Neural progenitor cell (in vitro differentiated cells): ENCODE data around the gene COL6A5. TPM values are rescaled to one million over a fixed set of nuclear protein-coding genes. Genes with fewer than 3 reads are reported as not detected.

Source experiments
- DNase-seq: peaks from one replicate; pipeline ENCODE4 v3.0.0-alpha.2; 2016; ENCODE audit warnings: low spot score
- H2AFZ ChIP-seq: fragments of 200-600 bp; sonication (generic); replicated peaks from 2 replicates; pipeline ENCODE4 v1.6.1; 2016; ENCODE audit warnings: antibody characterized with exemption
- H3F3A ChIP-seq: fragments of 200-600 bp; sonication (generic); 2 replicates; pipeline ENCODE4 v1.6.1; 2016; ENCODE audit warnings: antibody characterized with exemption, low read depth
- H3K27ac ChIP-seq: fragments of 200-600 bp; sonication (generic); 2 replicates; pipeline ENCODE4 v1.5.1; 2016; ENCODE audit warnings: mild to moderate bottlenecking
- H3K27me3 ChIP-seq: fragments of 200-600 bp; sonication (generic); 2 replicates; pipeline ENCODE4 v1.6.1; 2016; ENCODE audit warnings: mild to moderate bottlenecking, moderate library complexity
- H3K36me3 ChIP-seq: fragments of 200-600 bp; sonication (generic); 2 replicates; pipeline ENCODE4 v1.5.1; 2016
- H3K4me1 ChIP-seq: fragments of 200-600 bp; sonication (generic); 2 replicates; pipeline ENCODE4 v1.6.1; 2016; ENCODE audit warnings: mixed run types
- H3K4me2 ChIP-seq: fragments of 200-600 bp; sonication (generic); 2 replicates; pipeline ENCODE4 v1.6.1; 2016
- H3K4me3 ChIP-seq: fragments of 200-600 bp; sonication (generic); 2 replicates; pipeline ENCODE4 v1.5.1; 2016
- H3K79me2 ChIP-seq: fragments of 200-600 bp; sonication (generic); 2 replicates; pipeline ENCODE4 v1.6.1; 2016; ENCODE audit warnings: low read depth
- H3K9ac ChIP-seq: fragments of 200-600 bp; sonication (generic); 2 replicates; pipeline ENCODE4 v1.6.1; 2016
- H3K9me3 ChIP-seq: fragments of 200-600 bp; sonication (generic); 2 replicates; pipeline ENCODE4 v1.5.1; 2016; ENCODE audit warnings: low read depth
- H4K20me1 ChIP-seq: fragments of 200-600 bp; sonication (generic); 2 replicates; pipeline ENCODE4 v1.6.1; 2016; ENCODE audit warnings: low read depth
- H3K27ac Mint-ChIP-seq: 3 replicates; pipeline ENCODE4 v1.8.0; 2021; ENCODE audit warnings: mixed read lengths
- H3K27me3 Mint-ChIP-seq: 2 replicates; pipeline ENCODE4 v1.8.0; 2022; ENCODE audit warnings: low read depth, mild to moderate bottlenecking, inconsistent platforms, moderate library complexity, mixed read lengths; ENCODE audit not compliant: insufficient read depth
- H3K36me3 Mint-ChIP-seq: 3 replicates; pipeline ENCODE4 v1.8.0; 2021; ENCODE audit warnings: mixed read lengths
- H3K4me1 Mint-ChIP-seq: 3 replicates; pipeline ENCODE4 v1.8.0; 2021; ENCODE audit warnings: mixed read lengths
- H3K4me3 Mint-ChIP-seq: 3 replicates; pipeline ENCODE4 v1.8.0; 2021; ENCODE audit warnings: mild to moderate bottlenecking, moderate library complexity, mixed read lengths
- H3K9me3 Mint-ChIP-seq: 3 replicates; pipeline ENCODE4 v1.8.0; 2020; ENCODE audit warnings: mixed read lengths
- EZH2 ChIP-seq: fragments of 200-600 bp; sonication (generic); IDR thresholded peaks from 2 replicates; pipeline ENCODE4 v1.6.1; 2017; ENCODE audit warnings: antibody characterized with exemption, mild to moderate bottlenecking, moderate library complexity
- EZH2phosphoT487 ChIP-seq: fragments of 200-600 bp; sonication (generic); IDR thresholded peaks from 2 replicates; pipeline ENCODE4 v1.6.1; 2017; ENCODE audit warnings: antibody characterized with exemption
- total RNA-seq: library from RNA; depleted of rRNA; stranded (reverse); fragments of >200 nt; gene quantifications from 2 replicates; pipeline ENCODE4 v1.2.3, GENCODE V29; 2015; ENCODE audit warnings: low replicate concordance
- TF ChIP-seq, protein P1 (sequence below): fragments of 200-600 bp; sonication (generic); IDR thresholded peaks from 2 replicates; pipeline ENCODE4 v1.5.1; 2017; ENCODE audit warnings: antibody characterized with exemption, mild to moderate bottlenecking

The COL6A5 gene
- total RNA-seq, 1 donor from 2014 or later, result not detected

DNA sequence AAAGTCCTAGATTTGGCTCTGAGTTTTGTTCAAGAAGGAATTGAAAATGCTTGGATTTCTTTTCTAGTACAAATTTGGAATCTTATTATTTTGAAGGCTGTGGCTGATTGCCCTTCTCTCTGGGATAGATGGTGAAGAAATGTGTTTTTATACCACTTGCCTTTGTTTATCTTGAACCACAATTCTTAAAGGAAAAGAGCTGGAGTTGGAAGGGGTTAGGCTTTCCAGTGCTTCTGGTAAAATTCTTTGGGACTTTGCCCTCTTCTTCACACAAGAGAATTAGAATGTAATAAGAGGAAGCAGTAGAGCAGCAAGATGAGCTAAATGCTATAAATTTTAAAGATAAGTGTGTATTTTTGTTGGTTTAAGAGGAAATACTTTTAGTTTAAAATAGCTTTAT, 65.8 kb downstream of the COL6A5 start:
- Histone ChIP-seq H3K9ac (no peak overlapping the region), H3K4me1 (peaks cover 28% of the 10 kb centered on the region), H3K79me2 (no peaks in the 10 kb centered on the region), H3K36me3 (no peaks in the 10 kb centered on the region), H3K9me3 (no peaks in the 10 kb centered on the region), H2AFZ (no peak overlapping the region), H3F3A (no peaks in the 10 kb centered on the region), H3K4me2 (no peak overlapping the region), H3K4me3 (no peak overlapping the region), H3K27ac (no peak overlapping the region), H4K20me1 (no peaks in the 10 kb centered on the region), H3K27me3 (no peaks in the 10 kb centered on the region)
- DNase-seq, result no peak
- H3K36me3 Mint-ChIP-seq, result peaks cover 4% of the 10 kb centered on the region
- peaks cover 23% of the 10 kb centered on the region for H3K9me3 Mint-ChIP-seq
- H3K4me1 Mint-ChIP-seq, result peaks cover 11% of the 10 kb centered on the region
- H3K4me3 Mint-ChIP-seq, result no peak overlapping the region
- H3K27ac Mint-ChIP-seq, result no peak overlapping the region
- TF ChIP-seq EZH2 (no peak), EZH2phosphoT487 (no peak)
- TF ChIP-seq, protein P1, sequence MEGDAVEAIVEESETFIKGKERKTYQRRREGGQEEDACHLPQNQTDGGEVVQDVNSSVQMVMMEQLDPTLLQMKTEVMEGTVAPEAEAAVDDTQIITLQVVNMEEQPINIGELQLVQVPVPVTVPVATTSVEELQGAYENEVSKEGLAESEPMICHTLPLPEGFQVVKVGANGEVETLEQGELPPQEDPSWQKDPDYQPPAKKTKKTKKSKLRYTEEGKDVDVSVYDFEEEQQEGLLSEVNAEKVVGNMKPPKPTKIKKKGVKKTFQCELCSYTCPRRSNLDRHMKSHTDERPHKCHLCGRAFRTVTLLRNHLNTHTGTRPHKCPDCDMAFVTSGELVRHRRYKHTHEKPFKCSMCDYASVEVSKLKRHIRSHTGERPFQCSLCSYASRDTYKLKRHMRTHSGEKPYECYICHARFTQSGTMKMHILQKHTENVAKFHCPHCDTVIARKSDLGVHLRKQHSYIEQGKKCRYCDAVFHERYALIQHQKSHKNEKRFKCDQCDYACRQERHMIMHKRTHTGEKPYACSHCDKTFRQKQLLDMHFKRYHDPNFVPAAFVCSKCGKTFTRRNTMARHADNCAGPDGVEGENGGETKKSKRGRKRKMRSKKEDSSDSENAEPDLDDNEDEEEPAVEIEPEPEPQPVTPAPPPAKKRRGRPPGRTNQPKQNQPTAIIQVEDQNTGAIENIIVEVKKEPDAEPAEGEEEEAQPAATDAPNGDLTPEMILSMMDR, result no peak
- H3K27me3 Mint-ChIP-seq, result peaks cover 9% of the 10 kb centered on the region

DNA sequence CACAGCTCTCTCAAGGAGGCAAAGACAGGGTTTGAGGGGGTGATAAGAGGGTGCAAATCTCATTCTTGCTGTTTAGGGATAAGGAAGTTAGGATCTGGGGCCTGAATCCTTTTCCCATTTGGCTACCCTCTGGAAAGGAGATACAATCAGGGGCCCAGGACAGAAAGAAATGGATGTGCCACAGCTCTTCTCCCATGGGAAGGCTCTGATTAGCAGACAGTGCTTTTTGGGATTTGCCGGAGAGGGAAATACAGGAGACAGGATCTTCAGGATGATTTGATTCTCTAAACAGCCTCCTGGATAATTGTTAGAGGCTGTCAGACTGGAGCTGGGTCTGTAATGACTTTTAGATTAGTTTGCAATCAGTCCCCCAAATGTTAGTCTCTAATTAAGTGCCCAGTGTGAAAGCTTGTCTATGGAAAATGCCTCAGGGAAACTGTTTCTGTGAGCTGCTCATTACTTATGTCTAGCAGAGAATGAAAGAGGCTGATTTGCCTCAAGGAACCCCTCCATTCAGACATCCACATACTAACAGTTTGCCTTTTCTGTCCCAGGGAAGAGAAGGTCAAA, 67.6 kb downstream of the COL6A5 start:
- H3K4me1 ChIP-seq, result peaks cover 28% of the 10 kb centered on the region
- H4K20me1 ChIP-seq, result no peaks in the 10 kb centered on the region
- H3K27me3 ChIP-seq, result no peaks in the 10 kb centered on the region
- H3K9me3 Mint-ChIP-seq, result peaks cover 10% of the 10 kb centered on the region
- no peak overlapping the region for H3K4me3 Mint-ChIP-seq
- H3K4me2 ChIP-seq, result no peak overlapping the region
- peaks cover 4% of the 10 kb centered on the region for H3K36me3 Mint-ChIP-seq
- no peak overlapping the region for H2AFZ ChIP-seq
- no peaks in the 10 kb centered on the region for H3K36me3 ChIP-seq
- no peaks in the 10 kb centered on the region for H3K9me3 ChIP-seq
- H3K4me3 ChIP-seq, result no peak overlapping the region
- peaks cover 5% of the 10 kb centered on the region for H3K27me3 Mint-ChIP-seq
- H3K4me1 Mint-ChIP-seq, result peaks cover 14% of the 10 kb centered on the region
- no peak for DNase-seq
- H3K27ac ChIP-seq, result no peak overlapping the region
- no peak overlapping the region for H3K27ac Mint-ChIP-seq
- no peaks in the 10 kb centered on the region for H3K79me2 ChIP-seq
- no peak overlapping the region for H3K9ac ChIP-seq
- no peaks in the 10 kb centered on the region for H3F3A ChIP-seq
- TF ChIP-seq EZH2phosphoT487 (no peak), EZH2 (no peak)
- TF ChIP-seq, protein P1, result no peak

DNA sequence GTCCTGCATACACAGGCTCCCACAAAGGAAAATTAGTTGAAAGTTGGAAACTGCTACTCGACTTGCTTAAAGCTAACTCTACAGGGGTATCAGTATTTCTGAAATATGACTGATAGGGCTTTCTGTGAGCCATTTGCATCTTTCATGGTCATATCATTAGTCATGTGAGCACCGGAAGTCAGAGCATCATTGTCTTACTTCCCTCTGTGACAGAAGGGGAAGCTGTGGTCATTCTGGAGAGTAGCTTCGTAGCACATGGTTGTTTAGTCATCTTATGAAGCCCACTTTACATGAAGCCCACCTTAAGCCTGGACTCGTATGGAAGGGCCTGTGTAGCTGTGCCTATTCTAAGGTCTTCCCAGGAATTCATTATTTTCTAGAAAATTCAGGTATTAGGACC, 69.0 kb downstream of the COL6A5 start:
- Mint-ChIP-seq H3K27ac (no peak overlapping the region), H3K27me3 (no peaks in the 10 kb centered on the region), H3K36me3 (no peaks in the 10 kb centered on the region), H3K9me3 (peaks cover under 1% of the 10 kb centered on the region), H3K4me1 (peaks cover 14% of the 10 kb centered on the region), H3K4me3 (no peak overlapping the region)
- no peak overlapping the region for H3K4me2 ChIP-seq
- H3K27me3 ChIP-seq, result no peaks in the 10 kb centered on the region
- no peaks in the 10 kb centered on the region for H3K9me3 ChIP-seq
- no peaks in the 10 kb centered on the region for H3K79me2 ChIP-seq
- no peaks in the 10 kb centered on the region for H4K20me1 ChIP-seq
- no peak for DNase-seq
- H3K9ac ChIP-seq, result no peak overlapping the region
- TF ChIP-seq EZH2phosphoT487 (no peak), EZH2 (no peak)
- TF ChIP-seq, protein P1, result no peak
- no peaks in the 10 kb centered on the region for H3F3A ChIP-seq
- no peak overlapping the region for H3K4me3 ChIP-seq
- no peaks in the 10 kb centered on the region for H3K36me3 ChIP-seq
- H3K4me1 ChIP-seq, result peaks cover 28% of the 10 kb centered on the region
- H3K27ac ChIP-seq, result no peak overlapping the region
- H2AFZ ChIP-seq, result no peak overlapping the region
